22Rv1 (cell line): ENCODE data around the gene OR12D1.
"Not testable (repeated sequence)": the region's sequence is repeated elsewhere in the genome, so short reads cannot be mapped to it uniquely, and the experiment has no call there.

Experiments used
- H3K27ac ChIP-seq: fragments of 450-650 bp; 2 replicates; pipeline ENCODE4 v1.5.1; 2017
- ZFX ChIP-seq: fragments of 450-650 bp; IDR thresholded peaks from 2 replicates; pipeline ENCODE4 v1.6.1; 2017; ENCODE audit warnings: antibody characterized with exemption, borderline replicate concordance
- TF ChIP-seq, protein P1 (sequence below): fragments of 450-650 bp; IDR thresholded peaks from 2 replicates; pipeline ENCODE4 v1.5.1; 2017; ENCODE audit warnings: mild to moderate bottlenecking

The OR12D1 gene

DNA sequence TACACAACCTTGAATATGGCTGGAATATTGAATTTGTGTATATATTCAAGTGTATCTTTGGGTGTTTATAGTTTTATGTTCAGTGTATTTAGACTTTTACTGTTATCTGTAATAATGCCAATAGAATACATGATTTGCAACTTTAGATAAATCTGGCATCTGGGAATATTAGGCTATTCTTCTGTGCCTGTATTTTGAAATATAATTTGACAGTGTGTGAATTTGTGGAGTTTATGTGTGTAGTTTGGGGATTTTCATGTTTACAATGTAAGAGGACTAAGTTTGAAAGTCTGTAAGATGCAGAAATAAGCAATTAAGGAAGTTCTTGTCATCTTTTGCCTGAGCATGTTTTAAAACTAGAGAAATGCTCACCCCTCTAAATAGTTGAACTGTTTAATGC, 24.3 kb downstream of the OR12D1 start, which contains the start of gene OR10C1:
OR10C1 (plus strand) TSS at position 301 of the 400 bp plus-strand sequence. CDS start 710 bp downstream, outside the sequence.
- TF ChIP-seq, protein P1, sequence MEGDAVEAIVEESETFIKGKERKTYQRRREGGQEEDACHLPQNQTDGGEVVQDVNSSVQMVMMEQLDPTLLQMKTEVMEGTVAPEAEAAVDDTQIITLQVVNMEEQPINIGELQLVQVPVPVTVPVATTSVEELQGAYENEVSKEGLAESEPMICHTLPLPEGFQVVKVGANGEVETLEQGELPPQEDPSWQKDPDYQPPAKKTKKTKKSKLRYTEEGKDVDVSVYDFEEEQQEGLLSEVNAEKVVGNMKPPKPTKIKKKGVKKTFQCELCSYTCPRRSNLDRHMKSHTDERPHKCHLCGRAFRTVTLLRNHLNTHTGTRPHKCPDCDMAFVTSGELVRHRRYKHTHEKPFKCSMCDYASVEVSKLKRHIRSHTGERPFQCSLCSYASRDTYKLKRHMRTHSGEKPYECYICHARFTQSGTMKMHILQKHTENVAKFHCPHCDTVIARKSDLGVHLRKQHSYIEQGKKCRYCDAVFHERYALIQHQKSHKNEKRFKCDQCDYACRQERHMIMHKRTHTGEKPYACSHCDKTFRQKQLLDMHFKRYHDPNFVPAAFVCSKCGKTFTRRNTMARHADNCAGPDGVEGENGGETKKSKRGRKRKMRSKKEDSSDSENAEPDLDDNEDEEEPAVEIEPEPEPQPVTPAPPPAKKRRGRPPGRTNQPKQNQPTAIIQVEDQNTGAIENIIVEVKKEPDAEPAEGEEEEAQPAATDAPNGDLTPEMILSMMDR, result no peak
- no peak for TF ChIP-seq ZFX
- no peak within 1 kb of the TSS for H3K27ac ChIP-seq

DNA sequence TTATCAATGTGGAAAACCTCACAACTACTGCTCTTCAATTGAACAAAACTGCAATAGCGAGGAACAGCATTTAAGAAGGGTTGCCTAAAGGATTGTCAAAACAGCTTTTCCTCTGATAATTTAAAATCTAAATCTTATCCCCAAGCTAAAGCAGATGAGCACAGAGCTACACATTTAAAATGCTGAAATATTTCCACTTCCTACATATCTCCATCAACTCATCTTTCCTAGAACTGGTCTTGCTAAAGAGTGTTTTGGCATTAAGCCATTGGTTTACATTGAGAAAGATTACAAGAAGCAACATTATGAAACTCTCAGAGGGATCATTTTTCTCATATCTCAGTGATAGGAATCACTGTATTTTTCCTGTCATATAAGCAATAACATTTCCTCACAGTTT, 28.0 kb downstream of the OR12D1 start:
- TF ChIP-seq, protein P1, result no peak
- TF ChIP-seq ZFX, result no peak
- H3K27ac ChIP-seq, result no peak overlapping the region

DNA sequence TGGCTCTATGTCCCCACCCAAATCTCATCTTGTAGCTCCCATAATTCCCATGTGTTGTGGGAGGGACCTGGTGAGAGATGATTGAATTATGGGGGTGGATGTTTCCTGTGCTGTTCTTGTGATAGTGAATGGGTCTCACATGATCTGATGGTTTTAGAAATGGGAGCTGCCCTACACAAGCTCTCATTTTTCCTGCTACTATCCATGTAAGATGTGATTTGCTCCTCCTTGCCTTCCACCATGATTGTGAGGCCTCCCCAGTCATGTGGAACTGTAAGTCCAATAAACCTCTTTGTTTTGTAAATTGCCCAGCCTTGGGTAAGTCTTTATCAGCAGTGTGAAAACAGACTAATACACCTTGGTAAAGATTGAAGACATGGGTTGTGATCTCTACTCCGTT, 29.3 kb downstream of the OR12D1 start:
- not testable (repeated sequence) for H3K27ac ChIP-seq

DNA sequence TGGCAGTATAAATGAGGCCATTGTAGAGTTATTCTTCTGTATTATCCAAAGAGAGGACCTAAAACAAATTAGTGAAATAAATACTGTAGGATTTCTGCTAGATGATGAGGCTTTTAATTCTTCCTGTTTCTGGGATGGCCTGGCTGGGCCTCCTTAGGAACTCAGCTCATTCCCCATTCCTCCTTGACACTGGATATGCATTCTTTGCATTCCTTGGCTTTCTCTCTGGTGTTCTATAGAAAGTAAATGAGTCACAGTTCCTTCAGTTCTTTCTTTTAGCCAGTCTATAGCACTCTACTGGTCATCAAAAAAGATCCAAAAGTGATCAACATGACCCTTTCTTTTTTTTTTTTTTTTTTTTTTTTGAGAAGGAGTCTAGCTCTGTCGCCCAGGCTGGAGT, 32.9 kb downstream of the OR12D1 start:
- H3K27ac ChIP-seq, result no peak overlapping the region
- TF ChIP-seq ZFX, result no peak
- TF ChIP-seq, protein P1, result no peak

DNA sequence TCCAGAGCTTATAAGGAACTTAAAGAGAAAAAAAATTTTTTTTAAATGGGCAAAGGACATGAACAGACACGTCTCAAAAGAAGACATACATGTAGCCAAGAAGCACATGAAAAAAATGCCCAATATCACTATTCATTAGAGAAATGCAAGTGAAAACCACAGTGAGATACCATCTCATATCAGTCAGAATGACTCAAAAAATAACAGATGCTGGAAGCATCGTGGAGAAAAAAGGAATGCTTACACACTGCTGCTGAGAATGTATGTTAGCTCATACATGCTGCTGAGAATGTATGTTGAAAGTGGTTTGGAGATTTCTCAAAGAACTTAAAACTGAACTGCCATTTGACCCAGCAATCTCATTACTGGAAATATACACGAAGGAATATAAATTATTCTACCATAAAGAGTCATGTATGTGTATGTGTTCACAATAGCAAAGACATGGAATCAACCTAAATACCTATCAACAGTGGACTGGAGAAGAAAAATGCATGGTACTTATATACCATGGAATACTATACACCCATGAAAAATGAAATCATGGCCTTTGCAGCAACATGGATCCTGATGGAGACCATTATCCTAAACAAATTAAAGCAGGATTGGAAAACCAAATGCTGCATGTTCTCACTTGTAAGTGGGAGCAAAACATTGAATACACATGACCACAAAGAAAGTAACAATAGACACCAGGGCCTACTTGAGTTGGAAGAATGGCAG, 36.9 kb downstream of the OR12D1 start:
- TF ChIP-seq, protein P1, result no peak
- no peak for TF ChIP-seq ZFX
- no peak overlapping the region for H3K27ac ChIP-seq

DNA sequence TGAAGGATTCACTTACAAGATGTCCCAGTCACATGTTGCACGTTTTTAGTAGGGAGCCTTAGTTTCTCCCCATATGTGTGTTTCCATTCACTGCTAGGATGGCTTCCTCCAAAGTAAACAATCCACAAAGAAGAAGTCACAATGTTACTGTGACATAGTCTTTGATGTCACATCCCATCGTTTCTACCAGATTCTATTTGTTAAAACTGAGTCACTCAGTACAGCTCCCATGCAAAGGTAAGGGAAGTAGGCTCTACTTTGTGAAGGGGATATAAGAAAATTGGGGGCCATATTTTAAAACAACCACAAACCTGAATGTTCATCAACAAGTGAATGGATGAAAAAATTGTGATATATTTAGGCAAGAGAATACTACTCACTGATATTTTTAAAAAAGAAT, 42.2 kb downstream of the OR12D1 start, which contains the start of the genes OR11A1 and OR2H1:
OR11A1 (minus strand) TSS at position 101 of the 400 bp plus-strand sequence. CDS start 29,430 bp downstream, outside the sequence.
OR2H1 (plus strand) TSS at position 185 of the 400 bp plus-strand sequence. CDS start 4,615 bp downstream, outside the sequence.
- TF ChIP-seq ZFX, result no peak
- TF ChIP-seq, protein P1, result no peak
- no peak within 1 kb of the TSS for H3K27ac ChIP-seq

DNA sequence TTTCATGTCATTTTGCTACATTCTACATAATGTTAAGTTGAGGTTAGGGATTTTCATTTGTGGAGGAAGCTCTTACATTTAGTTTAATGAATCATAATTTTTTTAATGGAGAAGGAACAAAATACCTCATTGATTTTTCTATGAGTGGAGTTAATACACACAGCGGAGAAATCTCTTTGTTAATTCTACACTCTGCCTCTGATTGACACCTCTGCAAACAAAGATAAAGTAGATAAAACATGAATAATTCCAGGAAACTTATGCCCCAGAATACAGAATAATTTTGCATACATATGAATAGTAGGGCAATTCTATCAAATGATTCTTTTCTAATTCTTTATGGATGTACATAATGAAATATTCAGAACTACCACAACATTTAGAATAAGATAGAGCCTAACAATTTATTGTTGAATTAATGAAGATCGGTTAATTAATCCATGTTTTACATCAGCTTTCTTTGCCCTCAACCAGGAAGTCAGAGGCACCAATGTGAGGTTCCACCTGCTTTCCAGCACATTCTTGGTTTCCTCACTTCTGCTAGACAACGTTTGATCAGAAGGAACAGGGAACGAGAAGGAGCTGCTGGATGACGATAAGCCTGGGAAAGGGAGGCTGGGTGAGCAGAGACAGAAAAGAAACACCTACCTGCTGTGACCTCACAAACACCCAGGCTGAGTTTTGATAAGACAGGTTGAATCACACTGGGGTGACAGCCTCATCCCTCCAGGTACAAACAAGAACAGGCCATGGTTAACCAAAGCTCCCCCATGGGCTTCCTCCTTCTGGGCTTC, 46.5 kb downstream of the OR12D1 start:
- TF ChIP-seq ZFX, result no peak
- TF ChIP-seq, protein P1, result no peak
- H3K27ac ChIP-seq, result no peak overlapping the region
